Measurements from ENCODE around the gene PNISR. TPM values are rescaled to one million over a fixed set of nuclear protein-coding genes. Genes with fewer than 3 reads are reported as not detected.

Gene PNISR
- total RNA-seq, 4 donors from 2014 or later, result 20.5 to 86.1 (median 25.2) TPM

DNA sequence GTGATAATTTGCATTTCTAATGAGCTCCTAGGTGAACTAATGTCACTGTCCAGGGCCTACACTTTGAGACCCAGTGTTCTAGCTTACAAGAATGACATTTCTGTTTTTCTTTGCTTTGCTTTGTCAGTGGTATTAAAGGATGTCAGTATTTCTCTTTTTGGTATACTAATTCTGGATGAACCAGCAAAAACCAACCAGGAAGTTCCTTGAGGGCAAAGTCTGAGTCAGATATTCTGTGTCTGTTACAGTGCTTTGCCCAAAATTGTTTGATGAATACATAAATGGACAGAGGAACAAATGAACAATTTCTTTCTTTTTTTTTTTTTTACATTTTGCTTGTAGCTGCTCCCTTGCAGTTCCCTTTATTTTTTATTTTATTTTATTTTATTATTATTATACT is 46.5 kb downstream of the PNISR start:
- Histone ChIP-seq H3K9me3 (no peaks in the 10 kb centered on the region), H3K27me3 (no peaks in the 10 kb centered on the region), H3K27ac (no peak overlapping the region), H3K36me3 (peaks cover 0 to 11% of the 10 kb centered on the region in 2 donors), H3K4me1 (no peaks in the 10 kb centered on the region), H3K4me3 (no peak overlapping the region)
- TF ChIP-seq, protein P1, sequence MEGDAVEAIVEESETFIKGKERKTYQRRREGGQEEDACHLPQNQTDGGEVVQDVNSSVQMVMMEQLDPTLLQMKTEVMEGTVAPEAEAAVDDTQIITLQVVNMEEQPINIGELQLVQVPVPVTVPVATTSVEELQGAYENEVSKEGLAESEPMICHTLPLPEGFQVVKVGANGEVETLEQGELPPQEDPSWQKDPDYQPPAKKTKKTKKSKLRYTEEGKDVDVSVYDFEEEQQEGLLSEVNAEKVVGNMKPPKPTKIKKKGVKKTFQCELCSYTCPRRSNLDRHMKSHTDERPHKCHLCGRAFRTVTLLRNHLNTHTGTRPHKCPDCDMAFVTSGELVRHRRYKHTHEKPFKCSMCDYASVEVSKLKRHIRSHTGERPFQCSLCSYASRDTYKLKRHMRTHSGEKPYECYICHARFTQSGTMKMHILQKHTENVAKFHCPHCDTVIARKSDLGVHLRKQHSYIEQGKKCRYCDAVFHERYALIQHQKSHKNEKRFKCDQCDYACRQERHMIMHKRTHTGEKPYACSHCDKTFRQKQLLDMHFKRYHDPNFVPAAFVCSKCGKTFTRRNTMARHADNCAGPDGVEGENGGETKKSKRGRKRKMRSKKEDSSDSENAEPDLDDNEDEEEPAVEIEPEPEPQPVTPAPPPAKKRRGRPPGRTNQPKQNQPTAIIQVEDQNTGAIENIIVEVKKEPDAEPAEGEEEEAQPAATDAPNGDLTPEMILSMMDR (IDR thresholded peaks at IDR 0.05 in 4 of 5, conservative IDR thresholded peaks at IDR 0.05 in 1 of 5), result no peak
- TF ChIP-seq POLR2A (IDR thresholded peaks at IDR 0.05), result no peak
- intact Hi-C loops (cut with DNase I; ENCODE audit: low total_unique reads) (no loop called here), in situ Hi-C loops (cut with MboI; ENCODE audit: low sequenced_read_pairs in 4 of 4) (no loop called here)
- no peak for ATAC-seq
- DNase-seq, result no peak

DNA sequence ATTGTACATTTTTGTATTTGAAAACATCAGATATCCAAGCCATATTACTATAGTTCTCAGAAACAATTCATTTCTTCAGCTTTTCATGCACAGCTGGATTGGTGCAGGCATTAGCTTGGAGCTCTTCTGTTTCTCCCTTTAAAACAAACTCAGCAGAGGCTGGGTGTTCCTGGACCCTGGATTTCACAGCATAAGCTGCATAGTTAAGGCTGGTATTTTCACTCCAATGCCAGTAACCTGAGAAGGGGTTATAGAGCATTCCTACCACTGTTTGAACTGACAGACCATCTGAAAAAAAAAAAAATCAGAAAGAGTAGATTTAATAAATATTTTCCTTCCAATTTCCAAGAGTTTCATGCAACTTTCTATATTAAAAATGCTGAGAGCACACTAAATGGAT is 55.6 kb downstream of the PNISR start:
- no peak overlapping the region for H3K4me3 ChIP-seq
- ATAC-seq (no peak), DNase-seq (no peak)
- H3K4me1 ChIP-seq, result no peaks in the 10 kb centered on the region
- H3K27ac ChIP-seq, result no peak overlapping the region
- TF ChIP-seq, protein P1 (IDR thresholded peaks at IDR 0.05 in 4 of 5, conservative IDR thresholded peaks at IDR 0.05 in 1 of 5), result no peak
- no peak for TF ChIP-seq POLR2A (IDR thresholded peaks at IDR 0.05)
- in situ Hi-C loops (cut with MboI; ENCODE audit: low sequenced_read_pairs in 4 of 4) (no loop called here), intact Hi-C loops (cut with DNase I; ENCODE audit: low total_unique reads) (no loop called here)
- H3K36me3 ChIP-seq, result peaks cover 0 to 5% of the 10 kb centered on the region in 2 donors
- H3K27me3 ChIP-seq, result no peaks in the 10 kb centered on the region
- H3K9me3 ChIP-seq, result no peaks in the 10 kb centered on the region

DNA sequence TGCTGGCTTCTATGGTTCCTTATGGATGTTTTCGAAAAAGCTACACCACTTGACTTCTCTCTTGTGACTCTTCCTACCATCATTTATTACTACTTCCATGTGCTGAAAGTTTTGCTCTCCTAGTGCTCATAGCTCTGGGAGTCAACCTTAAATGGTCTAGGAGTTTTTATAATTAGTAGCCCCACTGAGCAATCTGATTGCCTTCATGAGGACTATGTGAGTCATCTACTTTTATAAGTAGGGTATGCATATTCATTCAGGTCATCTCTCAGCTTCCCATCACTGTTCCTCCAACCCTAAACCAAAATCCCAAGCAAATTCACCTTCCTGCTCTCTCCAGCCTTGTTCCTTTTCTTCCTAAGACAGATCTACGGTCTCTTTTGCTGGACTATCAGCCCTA is 58.3 kb downstream of the PNISR start:
- Histone ChIP-seq H3K27ac (no peak overlapping the region), H3K4me1 (no peaks in the 10 kb centered on the region), H3K36me3 (peaks cover 0 to 5% of the 10 kb centered on the region in 2 donors), H3K9me3 (no peaks in the 10 kb centered on the region), H3K4me3 (no peak overlapping the region), H3K27me3 (no peaks in the 10 kb centered on the region)
- intact Hi-C loops (cut with DNase I; ENCODE audit: low total_unique reads), result no loop called here
- no peak for ATAC-seq
- in situ Hi-C loops (cut with MboI; ENCODE audit: low sequenced_read_pairs in 4 of 4), result no loop called here
- TF ChIP-seq, protein P1 (IDR thresholded peaks at IDR 0.05 in 4 of 5, conservative IDR thresholded peaks at IDR 0.05 in 1 of 5), result no peak
- TF ChIP-seq POLR2A (IDR thresholded peaks at IDR 0.05), result no peak
- no peak for DNase-seq

DNA sequence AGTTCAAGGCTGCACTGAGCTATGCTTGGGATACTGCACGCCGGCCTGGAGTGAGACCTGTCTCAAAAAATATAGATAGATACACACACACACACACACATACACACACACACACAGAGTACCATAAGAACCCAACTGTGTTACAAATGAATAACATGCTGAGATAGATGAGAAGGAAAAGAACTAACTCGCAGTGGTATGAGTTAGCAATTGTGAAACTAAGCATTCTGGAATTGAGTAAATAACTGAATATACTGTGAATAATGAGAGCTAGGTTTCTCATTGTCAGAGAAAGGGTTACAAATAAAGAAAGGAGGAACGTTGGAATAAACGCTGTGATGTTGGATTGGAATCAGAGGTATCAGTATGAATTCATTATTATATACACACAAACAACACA is 61.1 kb downstream of the PNISR start:
- no peak overlapping the region for H3K4me3 ChIP-seq
- H3K36me3 ChIP-seq, result peaks cover 0 to 4% of the 10 kb centered on the region in 2 donors
- TF ChIP-seq POLR2A (IDR thresholded peaks at IDR 0.05), result no peak
- TF ChIP-seq, protein P1 (IDR thresholded peaks at IDR 0.05 in 4 of 5, conservative IDR thresholded peaks at IDR 0.05 in 1 of 5), result no peak
- H3K9me3 ChIP-seq, result no peaks in the 10 kb centered on the region
- ATAC-seq (no peak), DNase-seq (no peak)
- H3K27me3 ChIP-seq, result peaks cover 0 to 5% (median 0%) of the 10 kb centered on the region in 3 donors
- H3K27ac ChIP-seq, result no peak overlapping the region
- intact Hi-C loops (cut with DNase I; ENCODE audit: low total_unique reads), result no loop called here
- in situ Hi-C loops (cut with MboI; ENCODE audit: low sequenced_read_pairs in 4 of 4), result no loop called here
- no peaks in the 10 kb centered on the region for H3K4me1 ChIP-seq

DNA sequence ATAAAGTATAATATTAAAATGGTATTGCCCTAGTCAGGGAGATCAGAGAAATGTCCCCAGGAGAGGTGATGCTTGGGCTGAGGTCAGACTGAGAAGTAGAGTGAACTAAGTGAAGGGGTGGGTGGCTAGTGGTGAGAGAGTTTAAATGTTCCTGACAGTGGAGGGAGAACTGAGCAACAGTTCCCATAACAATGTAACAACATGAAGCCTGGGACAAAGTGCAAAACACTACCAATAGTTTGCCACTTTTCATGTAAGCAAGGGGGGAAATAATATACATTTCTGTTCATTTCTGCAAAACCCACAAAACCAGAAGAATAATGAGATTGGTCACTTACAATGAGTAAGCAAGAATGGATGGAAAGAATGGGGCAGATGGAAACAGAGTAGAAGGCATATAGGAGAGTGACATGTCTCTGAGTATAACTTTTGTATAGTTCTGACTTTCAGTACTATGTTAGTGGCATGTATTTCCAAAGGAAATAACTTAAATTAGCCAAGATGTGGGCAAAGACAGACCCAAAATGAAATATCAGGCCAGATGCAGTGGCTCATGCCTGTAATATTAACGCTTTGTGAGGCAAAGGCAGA is 62.3 kb downstream of the PNISR start:
- no peak overlapping the region for H3K4me3 ChIP-seq
- H3K27ac ChIP-seq, result no peak overlapping the region
- H3K4me1 ChIP-seq, result no peaks in the 10 kb centered on the region
- peaks cover 0 to 5% (median 0%) of the 10 kb centered on the region in 3 donors for H3K27me3 ChIP-seq
- H3K9me3 ChIP-seq, result no peaks in the 10 kb centered on the region
- no peak for ATAC-seq
- TF ChIP-seq, protein P1 (IDR thresholded peaks at IDR 0.05 in 4 of 5, conservative IDR thresholded peaks at IDR 0.05 in 1 of 5), result no peak
- no peak for TF ChIP-seq POLR2A (IDR thresholded peaks at IDR 0.05)
- no peak for DNase-seq
- intact Hi-C loops (cut with DNase I; ENCODE audit: low total_unique reads), result no loop called here
- in situ Hi-C loops (cut with MboI; ENCODE audit: low sequenced_read_pairs in 4 of 4), result no loop called here
- no peaks in the 10 kb centered on the region for H3K36me3 ChIP-seq

Measured in gastrocnemius medialis (tissue), 4 donors.